MCF 10A (cell line): ENCODE results near the gene EHD4. TPM values are rescaled to one million over a fixed set of nuclear protein-coding genes. Genes with fewer than 3 reads are reported as not detected.

Source experiments
- BruUV-seq: library from RNA; stranded (reverse); fragments of 400-500 nt; replicated peaks from 2 replicates; lab custom pipeline; 2021; lab: Mats Ljungman, UMichigan
- CTCF ChIA-PET: fragments of 300-600 bp; sonication (Branson Sonifier 250); formaldehyde crosslinking; extraction: SDS; loops from one replicate; lab custom pipeline; 2021; ENCODE audit warnings: antibody characterized with exemption, inconsistent platforms; lab: Yijun Ruan, JAX
- POLR2A ChIA-PET: fragments of 300-600, 350-650 bp; sonication (Branson Sonifier 250); formaldehyde crosslinking; extraction: SDS; loops from one replicate; lab custom pipeline; 2020; ENCODE audit warnings: antibody characterized with exemption, inconsistent platforms; lab: Yijun Ruan, JAX
- DNase-seq: peaks from one replicate; pipeline ENCODE4 v3.0.0-alpha.2; 2018; ENCODE audit not compliant: unreplicated experiment
- H3K27ac Mint-ChIP-seq: one replicate; pipeline ENCODE4 v1.8.0; 2022; ENCODE audit warnings: mild to moderate bottlenecking, low read depth, mixed read lengths; ENCODE audit not compliant: unreplicated experiment
- H3K27me3 Mint-ChIP-seq: one replicate; pipeline ENCODE4 v1.8.0; 2022; ENCODE audit warnings: mixed read lengths; ENCODE audit not compliant: insufficient read depth, unreplicated experiment
- H3K36me3 Mint-ChIP-seq: one replicate; pipeline ENCODE4 v1.8.0; 2022; ENCODE audit warnings: mild to moderate bottlenecking, moderate library complexity, mixed read lengths; ENCODE audit not compliant: insufficient read depth, unreplicated experiment
- H3K4me1 Mint-ChIP-seq: one replicate; pipeline ENCODE4 v1.8.0; 2022; ENCODE audit warnings: mixed read lengths; ENCODE audit not compliant: insufficient read depth, unreplicated experiment
- H3K4me3 Mint-ChIP-seq: one replicate; pipeline ENCODE4 v1.8.0; 2022; ENCODE audit warnings: mild to moderate bottlenecking, moderate library complexity, mixed read lengths; ENCODE audit not compliant: unreplicated experiment
- H3K9me3 Mint-ChIP-seq: one replicate; pipeline ENCODE4 v1.8.0; 2022; ENCODE audit warnings: mixed read lengths; ENCODE audit not compliant: unreplicated experiment
- CTCF ChIP-seq: fragments of 200-600 bp; IDR thresholded peaks from one replicate; pipeline ENCODE4 v1.8.0; 2022; ENCODE audit warnings: antibody characterized with exemption, mild to moderate bottlenecking; ENCODE audit not compliant: unreplicated experiment
- intact Hi-C: fragments of 100-400 bp; cut with micrococcal nuclease; formaldehyde crosslinking; loops from 2 replicates; pipeline ENCODE4 v1.14.1; 2022
- microRNA-seq: library from miRNA; unstranded; fragments of <30 nt; microRNA quantifications from one replicate; pipeline ENCODE4 v1.2.0, GENCODE V29; 2022
- total RNA-seq: library from RNA; stranded (reverse); gene quantifications from 2 replicates; pipeline ENCODE4 v1.2.3, GENCODE V29; 2022

The EHD4 gene
- total RNA-seq, 1 experiment from 2014 or later, result 27.1 TPM

- H3K4me1 Mint-ChIP-seq, result no peaks in the 10 kb centered on the region
- peaks cover 6% of the 10 kb centered on the region for H3K36me3 Mint-ChIP-seq
- no peaks in the 10 kb centered on the region for H3K27me3 Mint-ChIP-seq
- TF ChIP-seq CTCF, result no peak
- CTCF ChIA-PET, result interaction anchor here (0.8 kb wide), 1 partner anchor 24 kb away, joined by 3 read pairs; no protein-coding TSS in a partner anchor
- intact Hi-C loops, result no loop called here
- POLR2A ChIA-PET, result interaction anchor here (1.9 kb wide), 1 partner anchor 10 kb away, joined by 5 read pairs; no protein-coding TSS in a partner anchor
- DNase-seq, result no peak
- H3K9me3 Mint-ChIP-seq, result no peaks in the 10 kb centered on the region
- no peak overlapping the region for H3K27ac Mint-ChIP-seq
- BruUV-seq, result no TSS peak
- H3K4me3 Mint-ChIP-seq, result no peak overlapping the region
Measured at GRCh38 chr15:41847981-41848380, 124.4 kb downstream of the EHD4 start.

- H3K4me3 Mint-ChIP-seq, result no peak overlapping the region
- no peak for TF ChIP-seq CTCF
- H3K36me3 Mint-ChIP-seq, result peaks cover 12% of the 10 kb centered on the region
- CTCF ChIA-PET, result no interaction called here
- no TSS peak for BruUV-seq
- H3K27ac Mint-ChIP-seq, result no peak overlapping the region
- H3K27me3 Mint-ChIP-seq, result no peaks in the 10 kb centered on the region
- POLR2A ChIA-PET, result interaction anchor here (0.8 kb wide), 1 partner anchor 128 kb away, joined by 3 read pairs; no protein-coding TSS in a partner anchor
- DNase-seq, result no peak
- no peaks in the 10 kb centered on the region for H3K9me3 Mint-ChIP-seq
- intact Hi-C loops, result no loop called here
- H3K4me1 Mint-ChIP-seq, result no peaks in the 10 kb centered on the region
Measured at GRCh38 chr15:41847206-41847605, 125.2 kb downstream of the EHD4 start.

Small RNA genes lying within 50 kb of the gene (microRNA-seq; reads per million reads assigned to microRNA genes)
- gene MIR4310, result not detected

Other genes starting within 250 kb of the EHD4 start
- 33.2 and 35.0 TPM in 2 replicates for gene MAPKBP1, start 198.1 kb downstream of the EHD4 start, total RNA-seq
- 9.2 and 13.3 TPM in 2 replicates for gene JMJD7, start 144.5 kb downstream of the EHD4 start, total RNA-seq
- gene PLA2G4B, start 133.7 kb downstream of the EHD4 start, total RNA-seq, result 3.8 and 5.0 TPM in 2 replicates
- gene SPTBN5, start 78.5 kb downstream of the EHD4 start, total RNA-seq, result 1.1 TPM in 2 replicates
- gene PLA2G4E, start 48.5 kb upstream of the EHD4 start, total RNA-seq, result 0.07 and 0.12 TPM in 2 replicates
- gene PLA2G4D, start 122.0 kb upstream of the EHD4 start, total RNA-seq, result not detected in 2 replicates
- 0.30 TPM in 1 of 2 replicates, not detected in the other for gene PLA2G4F, start 184.1 kb upstream of the EHD4 start, total RNA-seq
- gene VPS39, start 235.7 kb upstream of the EHD4 start, total RNA-seq, result 47.1 and 53.9 TPM in 2 replicates